Pulmonary artery endothelial cell (primary cell): Measurements from ENCODE around the gene GIPC1. TPM values are rescaled to one million over a fixed set of nuclear protein-coding genes. Genes with fewer than 3 reads are reported as not detected.

ENCODE experiments used
- DNase-seq: peaks from one replicate; pipeline ENCODE4 v3.0.0-alpha.2; 2011; ENCODE audit warnings: low read depth, low spot score
- total RNA-seq: library from RNA; depleted of rRNA; stranded (reverse); fragments of >200 nt; gene quantifications from 2 replicates; pipeline ENCODE4 v1.2.3, GENCODE V29; 2014

Gene GIPC1
- total RNA-seq, 1 donor from 2014 or later, result 133 TPM

DNA sequence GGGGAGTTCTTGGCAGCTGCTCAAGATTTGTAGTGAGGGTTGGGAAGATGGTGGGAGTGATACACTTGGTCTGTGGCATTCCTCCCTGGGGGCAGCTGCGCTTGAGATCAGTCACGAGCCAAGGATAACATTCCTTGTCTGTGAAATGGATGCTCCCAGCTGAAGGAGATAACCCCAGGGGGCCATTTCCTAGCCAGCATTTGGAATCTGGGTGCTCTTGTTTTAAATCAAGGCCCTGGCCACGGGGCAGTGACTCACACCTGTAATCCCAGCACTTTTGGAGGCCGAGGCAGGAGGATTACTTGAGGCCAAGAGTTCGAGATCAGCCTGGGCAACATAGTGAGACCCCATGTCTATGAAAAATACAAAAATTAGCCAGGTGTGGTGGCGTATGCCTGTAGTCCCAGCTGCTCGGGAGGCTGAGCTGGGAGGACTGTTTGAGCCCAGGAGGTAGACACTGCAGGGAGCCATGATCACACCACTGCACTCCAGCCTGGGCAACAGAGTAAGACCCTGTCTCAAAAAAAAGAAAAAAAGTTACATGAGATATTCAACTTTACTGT lies 58.3 kb downstream of the GIPC1 start:
- DNase-seq, result no peak

DNA sequence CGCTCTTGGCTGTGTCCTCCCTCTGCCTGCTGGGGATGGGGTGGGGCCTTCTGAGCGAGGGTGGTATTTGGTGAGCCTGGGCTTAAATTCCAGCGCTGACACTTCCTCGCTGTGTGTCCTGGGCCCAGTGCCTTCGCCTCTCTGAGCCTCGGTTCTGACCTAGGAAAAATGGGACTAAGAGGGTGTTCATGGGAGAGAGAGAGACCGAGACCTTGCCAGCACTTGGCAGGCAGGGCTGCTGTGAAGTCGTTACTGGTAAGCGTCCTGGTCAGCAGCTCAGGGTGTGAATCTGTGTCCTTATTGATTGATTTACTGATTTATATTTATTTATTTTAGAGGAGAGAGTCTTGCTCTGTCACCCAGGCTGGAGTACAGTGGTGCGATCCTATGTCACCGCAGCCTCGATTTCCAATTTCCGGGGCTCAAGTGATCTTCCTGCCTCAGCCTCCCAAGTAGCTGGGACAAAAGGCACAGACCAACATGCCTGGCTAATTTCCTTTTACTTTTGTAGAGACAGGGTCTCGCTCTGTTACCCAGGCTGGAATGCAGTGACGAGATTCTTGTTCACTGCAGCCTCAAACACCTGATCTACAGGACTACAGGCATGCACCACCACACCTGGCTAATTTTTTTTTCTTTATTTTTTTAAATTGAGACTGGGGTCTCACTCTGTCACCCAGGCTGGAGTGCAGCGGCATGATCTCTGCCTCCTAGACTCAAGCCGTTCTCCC lies 60.4 kb downstream of the GIPC1 start:
- DNase-seq, result no peak

DNA sequence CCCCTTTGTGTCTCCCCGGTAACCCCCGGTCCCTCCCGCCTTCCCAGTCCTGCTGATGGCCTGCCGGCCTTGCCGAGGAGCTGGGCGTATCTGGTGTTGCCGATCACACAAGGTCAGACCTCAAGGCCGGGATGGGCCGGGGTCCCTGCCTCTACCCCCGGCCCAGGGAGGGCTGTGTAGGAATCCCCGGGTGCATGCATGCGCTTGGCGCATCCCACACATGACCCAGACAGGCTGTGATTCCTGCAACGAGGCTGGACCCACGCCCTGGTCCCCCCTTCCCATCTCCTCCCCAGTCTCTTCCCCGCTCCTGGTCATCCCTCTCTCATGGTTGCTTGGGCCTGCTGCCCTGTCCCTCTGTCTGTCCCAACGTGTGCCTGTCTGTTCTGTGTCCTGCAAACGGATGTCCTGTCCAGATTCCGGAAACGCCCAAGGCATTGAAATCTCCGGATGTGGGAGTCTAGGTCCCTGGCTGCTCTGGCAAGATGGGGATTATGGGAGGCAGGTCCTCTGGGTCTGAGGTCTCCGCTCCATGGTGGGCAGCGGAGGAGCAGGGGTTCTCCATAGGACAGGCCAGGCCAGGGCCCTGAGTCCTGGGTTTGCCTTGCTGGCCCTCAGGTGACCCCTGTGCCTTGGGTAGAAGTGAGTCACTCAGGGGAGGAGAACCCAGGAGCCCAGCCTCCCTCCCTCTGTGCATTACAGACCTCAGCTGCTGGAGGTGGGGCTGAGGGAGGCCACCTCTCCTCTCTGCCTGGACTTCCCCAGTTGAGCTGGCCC lies 61.2 kb downstream of the GIPC1 start:
- peak; percentile 39 for DNase-seq

DNA sequence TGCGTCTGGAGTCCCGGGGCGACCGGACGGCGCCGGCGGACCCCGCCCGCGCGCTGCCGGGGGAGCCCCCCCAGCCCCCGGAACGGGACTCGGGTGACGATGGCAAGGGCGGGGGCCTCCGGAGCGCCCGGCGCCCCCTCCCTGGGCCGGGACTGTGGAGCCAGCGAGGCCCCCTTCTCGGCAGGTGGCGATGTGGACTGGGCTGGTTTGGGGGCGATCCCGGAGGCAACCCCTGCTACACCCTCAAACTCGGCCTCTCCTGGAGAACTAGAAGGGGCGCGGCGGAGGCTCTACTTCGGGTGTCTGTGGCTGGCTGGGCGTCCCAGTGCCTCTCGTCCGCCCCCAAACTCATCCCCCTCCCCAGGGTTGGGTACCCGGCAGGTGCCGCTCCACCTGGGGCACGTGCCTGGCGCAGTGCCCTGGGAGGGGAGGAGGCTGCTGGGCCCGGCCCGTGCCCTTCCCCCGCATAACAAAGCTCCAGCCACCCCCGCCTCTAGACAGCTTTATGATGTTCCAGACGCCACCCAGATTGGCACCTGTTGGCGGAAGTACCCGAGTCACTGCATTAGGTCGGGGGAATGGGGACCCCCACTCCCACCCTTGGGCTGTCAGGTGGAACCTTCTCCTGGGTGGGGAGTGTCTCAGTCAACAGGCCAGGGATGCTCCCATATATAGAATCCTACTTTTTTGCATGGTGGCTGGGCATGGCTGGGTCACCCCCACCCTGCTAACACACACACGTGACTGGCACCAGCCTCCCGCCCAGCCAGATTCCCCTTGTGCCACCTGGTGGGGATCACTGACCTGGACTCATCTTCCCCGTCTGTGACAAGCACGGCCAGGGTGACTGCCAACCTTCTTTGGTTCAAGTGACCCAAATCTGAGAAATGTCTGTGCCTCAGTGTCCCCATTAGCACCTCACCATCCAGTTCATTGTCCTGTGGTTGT lies 62.1 kb downstream of the GIPC1 start:
- no peak for DNase-seq

DNA sequence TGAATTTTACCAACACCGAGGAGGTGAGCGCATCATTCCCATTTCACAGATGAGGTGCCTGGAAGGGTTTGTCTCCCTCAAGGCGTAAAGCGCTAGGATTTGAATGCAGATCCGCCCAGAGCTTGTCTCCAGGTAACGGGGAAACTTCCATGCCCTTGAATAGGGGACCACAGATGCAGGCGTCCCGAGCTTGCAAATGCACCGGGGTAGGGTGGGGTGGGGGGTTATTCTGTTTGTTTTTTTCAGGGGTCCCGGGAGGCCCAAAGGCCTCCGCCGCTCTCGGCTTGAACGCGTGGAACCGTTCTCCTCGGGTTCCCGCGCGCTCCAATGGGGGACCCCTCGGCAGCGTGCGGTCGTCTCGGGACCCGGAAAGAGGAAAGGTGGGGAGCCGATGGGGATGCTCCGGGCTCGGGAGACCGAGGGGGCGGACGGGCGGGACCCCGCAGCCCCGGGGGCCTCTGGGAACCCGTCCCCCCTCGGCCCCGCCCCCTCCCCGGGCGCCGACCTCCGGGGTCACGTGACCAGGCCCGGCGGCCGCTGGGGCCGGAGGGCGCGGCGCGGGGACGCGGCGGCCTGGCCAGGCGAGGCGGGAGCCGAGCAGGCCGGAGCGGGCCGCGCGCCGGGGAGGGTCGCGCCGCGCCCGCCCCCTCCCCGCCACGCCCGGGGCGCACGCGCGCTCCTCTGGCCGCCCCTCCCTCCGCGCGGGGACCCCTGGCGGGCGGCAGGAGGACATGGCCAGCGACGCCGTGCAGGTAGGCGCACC lies 63.0 kb downstream of the GIPC1 start, which contains the start of gene PKN1:
Gene PKN1, plus strand, starts transcription at position 516 of the 763 bp plus-strand sequence. Its CDS starts 216 bp downstream, at position 732.
- DNase-seq, result no peak

DNA sequence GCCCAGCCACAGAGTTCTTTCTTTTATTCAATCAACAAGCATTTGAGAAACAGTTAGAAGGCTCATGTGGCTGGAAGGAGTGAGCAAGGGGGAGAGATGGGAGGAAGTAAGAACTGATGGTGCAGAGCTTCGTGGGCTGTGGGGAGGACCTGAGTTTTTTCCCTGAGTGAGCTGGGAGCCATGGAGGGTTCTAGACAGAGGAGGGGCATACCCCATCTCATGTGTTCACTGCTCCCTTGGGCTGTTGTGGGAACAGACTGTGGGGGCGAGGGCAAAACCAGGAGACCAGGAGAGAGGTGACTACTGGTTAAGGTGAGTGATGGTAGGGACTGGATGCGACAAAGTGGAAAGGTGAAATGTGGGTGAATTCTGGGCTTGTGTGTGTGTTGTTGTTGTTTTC lies 65.2 kb downstream of the GIPC1 start:
- no peak for DNase-seq

DNA sequence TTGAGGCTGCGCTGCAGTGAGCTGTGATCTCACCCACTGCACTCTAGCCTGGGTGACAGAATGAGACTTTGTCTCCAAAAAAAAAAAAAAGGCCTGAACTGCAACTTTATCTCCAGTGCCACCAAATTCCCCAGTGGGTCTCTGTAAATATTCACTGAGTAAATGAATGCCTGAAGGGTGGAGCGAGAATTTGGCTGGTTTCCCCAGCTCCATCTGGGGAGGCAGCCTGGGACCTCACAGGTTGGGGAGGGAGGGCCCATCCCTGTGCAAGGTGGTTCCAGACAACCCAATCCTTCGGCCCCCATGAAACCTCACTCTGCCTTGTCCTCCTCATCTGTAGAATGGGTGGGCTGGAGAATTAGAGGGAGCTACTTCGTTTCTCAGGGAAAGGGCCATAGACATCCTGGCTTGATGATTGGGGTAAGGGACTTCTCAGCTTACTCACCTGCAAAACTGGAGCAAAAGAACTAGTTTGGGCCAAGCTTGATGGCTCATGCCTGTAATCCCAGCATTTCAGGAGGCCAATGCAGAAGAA lies 67.0 kb downstream of the GIPC1 start:
- DNase-seq, result no peak

Other genes with a start within 250 kb of the GIPC1 start
- 3.1 and 4.2 TPM in 2 replicates for gene ADGRE5, start 114.7 kb downstream of the GIPC1 start, total RNA-seq
- 92.5 and 156 TPM in 2 replicates for gene DDX39A, start 76.8 kb downstream of the GIPC1 start, total RNA-seq
- 248 and 291 TPM in 2 replicates for gene PKN1, start 62.8 kb downstream of the GIPC1 start, total RNA-seq
- 0.71 and 0.73 TPM in 2 replicates for gene PTGER1, start 20.8 kb downstream of the GIPC1 start, total RNA-seq
- 31.5 and 107 TPM in 2 replicates for gene DNAJB1, start 22.3 kb upstream of the GIPC1 start, total RNA-seq
- gene TECR, start 33.5 kb upstream of the GIPC1 start, total RNA-seq, result 27.3 and 28.7 TPM in 2 replicates
- gene NDUFB7, start 75.9 kb upstream of the GIPC1 start, total RNA-seq, result 225 and 263 TPM in 2 replicates
- not detected in 2 replicates for gene CLEC17A, start 87.0 kb upstream of the GIPC1 start, total RNA-seq
- gene ADGRE3, start 178.7 kb upstream of the GIPC1 start, total RNA-seq, result not detected in 2 replicates
- 12.3 and 17.8 TPM in 2 replicates for gene ZNF333, start 193.9 kb upstream of the GIPC1 start, total RNA-seq